NCI-H2196 (cell line): ENCODE measurements around the gene C1orf210.

Experiments
- DNase-seq: peaks from one replicate; lab custom pipeline; 2025; ENCODE audit not compliant: unreplicated experiment; lab: John Stamatoyannopoulos, UW

The C1orf210 gene

DNA sequence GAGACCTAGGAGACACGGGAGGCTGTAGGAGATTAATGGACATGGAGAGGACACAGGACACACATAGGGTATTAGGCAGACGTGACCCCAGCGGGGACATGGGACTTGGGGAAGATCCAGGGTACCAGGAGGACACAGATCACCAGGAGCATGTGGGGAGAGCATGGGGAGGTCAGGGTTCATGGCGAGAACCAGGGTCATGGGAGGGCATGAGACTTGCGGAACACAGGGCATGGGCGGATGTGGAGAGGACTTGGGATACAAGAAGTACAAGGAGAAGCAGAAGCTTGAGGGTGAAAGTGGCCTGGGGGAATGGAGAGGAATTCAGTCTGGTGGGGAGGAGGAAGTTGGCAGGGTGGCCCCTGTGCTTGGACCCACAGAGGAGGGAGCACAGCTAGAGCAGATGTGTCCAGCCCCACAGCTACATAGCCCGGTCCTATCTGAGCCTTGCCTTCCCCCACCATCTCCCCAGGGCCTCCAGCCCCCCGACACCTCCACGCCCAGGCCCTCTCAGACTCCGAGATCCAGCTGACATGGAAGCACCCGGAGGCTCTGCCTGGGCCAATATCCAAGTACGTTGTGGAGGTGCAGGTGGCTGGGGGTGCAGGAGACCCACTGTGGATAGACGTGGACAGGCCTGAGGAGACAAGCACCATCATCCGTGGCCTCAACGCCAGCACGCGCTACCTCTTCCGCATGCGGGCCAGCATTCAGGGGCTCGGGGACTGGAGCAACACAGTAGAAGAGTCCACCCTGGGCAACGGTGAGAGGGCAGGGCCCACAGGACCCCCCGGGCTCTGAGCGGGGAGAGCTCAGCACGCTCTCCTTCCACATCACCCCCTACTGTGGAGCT lies 27.5 kb upstream of the C1orf210 start:
- DNase-seq, result no peak

DNA sequence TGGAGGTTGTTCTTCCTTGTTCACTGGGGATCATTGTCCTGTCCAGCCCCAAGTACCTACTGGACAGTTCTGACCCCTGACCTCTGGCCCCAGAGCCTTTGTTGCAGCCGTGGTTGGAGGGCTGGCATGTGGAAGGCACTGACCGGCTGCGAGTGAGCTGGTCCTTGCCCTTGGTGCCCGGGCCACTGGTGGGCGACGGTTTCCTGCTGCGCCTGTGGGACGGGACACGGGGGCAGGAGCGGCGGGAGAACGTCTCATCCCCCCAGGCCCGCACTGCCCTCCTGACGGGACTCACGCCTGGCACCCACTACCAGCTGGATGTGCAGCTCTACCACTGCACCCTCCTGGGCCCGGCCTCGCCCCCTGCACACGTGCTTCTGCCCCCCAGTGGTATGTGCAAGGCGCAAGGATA lies 26.8 kb upstream of the C1orf210 start:
- no peak for DNase-seq

DNA sequence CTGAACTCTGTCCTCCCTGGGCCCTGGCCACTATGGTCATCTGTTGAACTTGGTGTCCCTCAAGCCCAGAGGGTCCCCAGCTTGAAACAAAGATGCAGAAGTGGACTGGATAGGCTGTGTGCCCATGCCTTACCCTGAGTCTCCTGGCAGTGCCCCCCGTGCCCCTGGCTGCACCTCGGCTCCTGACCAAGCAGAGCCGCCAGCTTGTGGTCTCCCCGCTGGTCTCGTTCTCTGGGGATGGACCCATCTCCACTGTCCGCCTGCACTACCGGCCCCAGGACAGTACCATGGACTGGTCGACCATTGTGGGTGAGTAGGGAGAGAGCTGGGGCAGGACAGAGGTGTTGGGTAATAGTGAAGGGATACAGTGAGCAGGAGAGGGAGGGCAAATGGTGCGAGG lies 26.1 kb upstream of the C1orf210 start:
- no peak for DNase-seq

DNA sequence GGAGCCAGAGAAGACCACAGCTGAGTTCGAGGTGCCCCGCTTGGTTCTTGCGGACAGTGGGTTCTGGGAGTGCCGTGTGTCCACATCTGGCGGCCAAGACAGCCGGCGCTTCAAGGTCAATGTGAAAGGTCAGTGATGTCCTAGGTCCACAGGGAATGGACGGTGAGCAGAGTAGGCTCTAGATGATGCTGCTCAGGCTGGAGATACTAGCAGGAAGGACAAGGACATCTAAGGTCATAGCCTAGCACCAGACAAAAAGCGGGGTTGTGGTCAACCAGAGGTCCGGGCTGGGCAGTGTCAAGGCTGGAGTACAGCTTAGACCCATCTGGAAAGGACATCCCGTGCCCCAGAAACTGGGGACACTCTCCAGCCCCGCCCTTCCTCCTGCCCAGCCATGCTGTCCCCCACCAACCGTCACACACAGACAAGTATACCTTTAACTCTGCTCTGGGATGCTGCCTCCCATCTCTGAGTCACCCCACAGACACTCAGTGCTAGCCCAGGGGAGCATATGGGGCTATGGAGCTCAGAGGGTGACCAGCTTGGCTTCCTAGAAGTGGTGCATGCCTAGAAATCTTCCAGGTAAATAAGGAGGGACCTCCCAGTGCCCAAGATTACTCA lies 24.1 kb upstream of the C1orf210 start:
- no peak for DNase-seq

DNA sequence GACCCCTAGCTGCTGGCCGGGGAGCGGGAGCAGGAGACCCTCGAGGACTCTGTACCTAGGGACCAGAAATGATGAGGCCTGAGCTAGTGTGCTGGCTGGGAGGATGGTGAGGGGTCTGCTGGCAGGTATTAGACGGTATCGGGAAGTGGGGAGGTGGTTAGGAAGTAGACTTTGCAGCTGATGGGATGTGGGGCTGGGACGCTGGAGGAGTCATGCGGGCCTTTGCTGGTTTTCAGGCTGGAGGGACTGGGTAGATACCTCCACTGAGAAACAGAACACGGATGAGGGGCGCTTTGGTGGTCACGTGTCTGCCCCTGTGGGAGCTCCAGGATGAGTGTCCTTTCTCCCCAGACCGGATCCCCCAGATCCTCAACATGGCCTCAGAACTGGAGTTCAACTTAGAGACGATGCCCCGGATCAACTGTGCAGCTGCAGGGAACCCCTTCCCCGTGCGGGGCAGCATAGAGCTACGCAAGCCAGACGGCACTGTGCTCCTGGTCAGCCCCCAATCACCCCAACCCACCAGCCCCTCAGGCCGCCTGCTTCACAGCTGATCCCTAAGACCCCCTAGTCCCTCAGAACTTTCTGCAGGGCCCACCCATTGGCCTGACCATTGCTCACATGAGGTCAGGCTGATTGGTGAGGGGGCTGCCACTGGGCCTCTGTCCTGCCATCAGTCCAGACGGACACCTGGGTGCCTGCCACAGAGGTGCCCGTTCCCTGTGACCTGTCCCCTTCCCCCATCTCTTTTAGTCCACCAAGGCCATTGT lies 23.4 kb upstream of the C1orf210 start:
- no peak for DNase-seq

DNA sequence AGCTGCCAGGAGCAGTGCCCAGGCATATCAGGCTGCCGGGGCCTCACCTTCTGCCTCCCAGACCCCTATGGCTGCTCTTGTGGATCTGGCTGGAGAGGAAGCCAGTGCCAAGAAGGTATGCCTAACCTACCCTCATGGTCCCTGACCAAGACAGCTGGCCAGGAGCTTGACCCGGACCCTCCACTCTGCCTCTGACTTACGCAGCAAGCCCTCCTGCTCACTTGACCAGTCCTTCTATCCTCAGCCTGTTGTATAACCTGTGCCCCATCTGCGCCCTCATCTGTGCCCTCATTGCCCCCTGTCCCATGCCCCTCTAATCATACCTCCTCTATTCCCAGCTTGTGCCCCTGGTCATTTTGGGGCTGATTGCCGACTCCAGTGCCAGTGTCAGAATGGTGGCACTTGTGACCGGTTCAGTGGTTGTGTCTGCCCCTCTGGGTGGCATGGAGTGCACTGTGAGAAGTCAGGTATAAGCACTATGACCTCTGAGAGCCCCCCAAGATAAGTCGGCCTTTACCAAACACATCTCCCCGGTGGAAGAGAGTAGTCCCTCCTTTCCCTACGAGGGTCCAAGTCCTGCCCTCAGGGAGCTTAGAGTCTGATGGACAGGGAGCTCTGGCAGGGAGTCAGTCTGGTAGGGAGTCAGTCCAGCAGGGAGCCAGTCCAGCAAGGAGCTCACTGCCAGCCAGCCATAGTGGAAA lies 22.2 kb upstream of the C1orf210 start:
- DNase-seq, result no peak

DNA sequence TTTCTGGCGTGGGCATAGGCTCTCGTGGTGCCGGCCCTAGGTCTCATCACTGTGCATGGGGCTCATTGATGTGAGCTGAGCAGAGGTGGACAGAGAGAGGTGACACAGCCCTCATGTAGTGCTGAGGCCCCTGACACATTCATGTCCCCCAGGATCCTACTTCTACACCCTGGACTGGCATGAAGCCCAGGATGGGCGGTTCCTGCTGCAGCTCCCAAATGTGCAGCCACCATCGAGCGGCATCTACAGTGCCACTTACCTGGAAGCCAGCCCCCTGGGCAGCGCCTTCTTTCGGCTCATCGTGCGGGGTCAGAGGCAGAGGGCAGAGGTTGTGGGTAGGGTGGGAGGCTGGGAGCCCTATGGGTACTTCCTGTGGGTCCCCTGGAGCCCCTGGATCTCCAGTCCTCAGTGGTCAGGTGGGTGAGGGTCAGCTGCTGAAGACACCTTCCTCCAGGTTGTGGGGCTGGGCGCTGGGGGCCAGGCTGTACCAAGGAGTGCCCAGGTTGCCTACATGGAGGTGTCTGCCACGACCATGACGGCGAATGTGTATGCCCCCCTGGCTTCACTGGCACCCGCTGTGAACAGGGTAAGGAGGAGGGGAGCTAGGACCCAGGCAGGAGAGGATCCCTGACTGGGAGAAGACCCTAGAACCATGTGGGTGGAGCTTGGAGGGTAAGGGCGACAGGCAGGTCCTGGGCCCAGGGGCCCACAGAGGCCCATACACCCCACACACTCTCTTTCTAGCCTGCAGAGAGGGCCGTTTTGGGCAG lies 21.5 kb upstream of the C1orf210 start:
- no peak for DNase-seq

DNA sequence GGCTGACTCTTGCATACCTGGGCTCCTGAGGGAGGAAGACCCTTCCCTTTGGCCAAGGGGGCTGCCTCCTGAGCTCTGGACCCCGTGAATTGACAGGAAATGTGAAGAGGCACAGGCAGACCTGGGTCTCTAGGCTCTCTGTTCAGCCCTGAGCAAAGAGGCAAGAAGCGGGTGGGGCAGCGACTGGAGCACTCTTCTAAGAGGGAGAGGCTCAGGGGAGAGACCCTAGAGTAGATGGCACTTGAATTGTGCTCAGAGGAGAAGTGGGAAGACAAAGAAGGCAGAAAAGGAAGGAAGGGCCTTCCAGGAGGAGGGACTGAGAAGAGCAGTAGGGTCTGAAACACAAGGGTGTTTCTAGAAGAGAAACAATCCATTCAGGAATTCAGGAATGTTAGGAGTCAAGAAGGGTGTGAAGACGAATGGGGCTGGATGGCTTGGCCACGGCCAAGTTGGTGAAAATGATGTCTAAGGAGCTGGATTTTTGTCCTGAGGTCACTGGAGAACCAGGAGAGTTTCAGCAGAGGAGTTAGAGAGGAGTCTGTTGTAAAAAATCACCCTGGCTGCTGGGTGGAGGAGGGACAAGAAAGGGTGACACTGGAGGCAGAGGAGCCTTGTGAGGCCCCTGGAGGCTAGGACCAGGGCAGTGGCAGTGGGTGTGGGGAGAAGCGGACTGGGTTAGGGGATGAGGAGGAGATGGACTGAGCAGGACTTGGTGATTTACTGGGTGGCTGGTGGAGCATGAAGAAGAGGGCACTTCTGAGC lies 20.7 kb upstream of the C1orf210 start:
- no peak for DNase-seq

DNA sequence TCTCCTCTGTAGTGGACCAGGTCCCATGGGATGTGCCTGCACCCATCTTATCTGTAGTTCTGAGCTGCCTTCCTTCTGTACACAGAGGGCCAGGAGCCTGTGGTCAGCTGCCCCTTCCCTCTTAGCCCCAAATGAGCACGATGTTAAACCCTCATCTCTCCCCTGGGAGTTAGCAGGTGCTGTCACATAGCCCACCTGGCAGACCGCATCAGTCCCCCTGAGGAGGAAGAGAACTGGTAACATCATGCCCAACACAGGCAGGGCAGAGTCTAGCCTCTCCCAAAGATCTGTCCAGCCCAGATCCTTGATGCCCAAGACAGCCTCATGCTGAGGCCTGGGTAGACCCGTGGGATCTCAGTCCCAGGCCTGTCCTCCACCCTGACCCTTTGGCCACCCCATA lies 20.1 kb upstream of the C1orf210 start:
- DNase-seq, result no peak

DNA sequence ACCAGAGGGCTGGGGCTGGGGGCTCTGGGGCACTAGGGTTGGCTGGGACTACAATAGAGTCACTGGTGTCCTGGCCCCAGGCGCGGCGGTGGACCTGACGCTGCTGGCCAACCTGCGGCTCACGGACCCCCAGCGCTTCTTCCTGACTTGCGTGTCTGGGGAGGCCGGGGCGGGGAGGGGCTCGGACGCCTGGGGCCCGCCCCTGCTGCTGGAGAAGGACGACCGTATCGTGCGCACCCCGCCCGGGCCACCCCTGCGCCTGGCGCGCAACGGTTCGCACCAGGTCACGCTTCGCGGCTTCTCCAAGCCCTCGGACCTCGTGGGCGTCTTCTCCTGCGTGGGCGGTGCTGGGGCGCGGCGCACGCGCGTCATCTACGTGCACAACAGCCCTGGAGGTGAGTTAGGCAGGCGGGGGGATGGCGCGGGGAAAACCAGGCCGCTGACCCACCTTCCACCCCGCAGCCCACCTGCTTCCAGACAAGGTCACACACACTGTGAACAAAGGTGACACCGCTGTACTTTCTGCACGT lies 19.5 kb upstream of the C1orf210 start:
- no peak for DNase-seq

DNA sequence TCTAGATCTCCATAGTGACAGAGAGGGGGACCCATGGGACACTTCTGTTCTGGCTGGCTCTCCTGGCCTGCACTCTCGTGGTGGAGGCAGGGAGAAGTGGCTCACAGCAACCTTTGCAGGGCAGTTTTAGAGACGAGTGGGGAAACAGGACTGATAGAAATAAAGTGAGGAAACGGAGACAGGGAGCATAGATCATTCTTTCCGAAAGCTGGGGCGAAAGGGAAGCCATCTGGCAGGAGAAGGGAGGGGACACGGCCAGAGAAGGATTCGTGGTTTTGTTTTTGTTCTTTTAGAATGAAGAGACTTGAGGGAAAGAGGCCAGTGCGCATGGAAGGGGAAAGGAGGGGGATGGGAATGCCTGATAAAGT lies 18.9 kb upstream of the C1orf210 start:
- DNase-seq, result no peak

DNA sequence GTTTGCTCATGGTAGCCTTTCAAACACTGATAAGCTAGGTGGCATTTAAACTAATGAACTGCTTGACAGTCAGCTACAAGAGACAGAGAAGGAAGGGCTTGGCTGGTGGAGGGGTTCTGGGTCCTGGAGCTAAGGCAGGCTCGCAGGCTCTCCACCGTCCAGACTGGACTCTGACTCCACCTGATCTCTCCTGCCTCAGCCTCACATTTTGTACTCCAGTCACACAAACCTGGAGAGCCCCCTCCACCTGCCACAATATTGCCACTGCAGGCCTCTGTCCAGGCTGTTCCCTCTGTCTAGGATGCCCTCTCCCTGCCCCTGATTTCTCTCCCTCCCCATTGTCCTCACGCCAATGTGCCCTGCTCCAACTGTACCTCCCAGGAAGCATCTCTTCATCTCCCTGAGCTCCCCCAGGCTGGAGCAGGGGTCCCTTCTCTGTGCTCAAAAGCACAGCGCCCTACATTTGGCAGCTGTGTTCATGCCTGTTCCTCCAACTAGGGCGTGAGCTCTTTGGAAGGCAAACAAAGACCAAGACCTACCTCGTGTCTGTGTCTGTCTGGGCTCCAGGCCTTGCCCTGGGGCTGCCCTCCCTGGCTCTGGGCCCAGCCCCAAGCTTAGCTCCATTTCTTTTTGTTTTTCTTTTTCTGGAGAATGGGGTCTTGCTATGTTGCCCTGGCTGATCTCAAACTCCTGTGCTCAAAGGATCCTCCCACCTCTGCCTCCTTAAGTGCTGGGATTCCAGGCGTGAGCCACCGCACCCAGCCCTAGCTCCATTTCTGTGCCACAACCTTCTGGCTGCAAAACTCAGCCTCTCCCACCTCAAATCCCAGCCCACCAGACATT lies 18.3 kb upstream of the C1orf210 start:
- DNase-seq, result no peak

DNA sequence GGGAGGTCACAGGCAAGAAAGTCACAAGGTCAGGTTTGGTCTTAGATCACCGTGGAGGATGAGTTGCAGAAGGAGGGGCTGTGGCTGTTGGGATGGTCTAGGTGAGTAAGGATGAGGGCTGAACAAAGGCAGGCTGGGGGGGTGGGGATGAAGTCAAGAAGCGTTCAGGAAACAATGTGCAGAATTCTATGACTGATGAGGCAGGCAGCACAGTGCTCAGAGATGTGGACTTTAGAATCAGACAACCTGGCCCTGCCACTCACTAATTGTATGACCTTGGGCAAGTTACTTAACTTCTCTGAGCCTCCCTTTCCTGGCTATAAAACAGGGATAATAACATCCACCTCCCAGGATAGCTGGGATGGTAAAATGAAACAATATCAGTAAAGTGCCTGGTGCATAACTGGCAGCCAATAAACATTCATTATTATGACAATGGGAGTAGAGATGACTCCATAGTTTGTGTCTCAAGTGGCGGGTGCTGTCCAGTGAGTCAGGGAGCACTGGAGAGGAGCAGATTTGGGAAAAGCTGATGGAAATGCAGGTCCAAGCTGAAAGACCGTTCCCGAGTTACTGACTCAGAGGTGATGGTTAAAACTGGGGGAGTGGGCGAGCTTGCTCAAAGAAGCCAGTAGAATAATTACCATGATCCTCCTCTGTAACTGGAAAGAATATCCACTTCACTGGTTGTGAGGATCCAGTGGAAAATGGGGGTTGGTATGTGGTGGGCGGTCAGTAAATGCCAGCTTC lies 17.5 kb upstream of the C1orf210 start:
- DNase-seq, result no peak

DNA sequence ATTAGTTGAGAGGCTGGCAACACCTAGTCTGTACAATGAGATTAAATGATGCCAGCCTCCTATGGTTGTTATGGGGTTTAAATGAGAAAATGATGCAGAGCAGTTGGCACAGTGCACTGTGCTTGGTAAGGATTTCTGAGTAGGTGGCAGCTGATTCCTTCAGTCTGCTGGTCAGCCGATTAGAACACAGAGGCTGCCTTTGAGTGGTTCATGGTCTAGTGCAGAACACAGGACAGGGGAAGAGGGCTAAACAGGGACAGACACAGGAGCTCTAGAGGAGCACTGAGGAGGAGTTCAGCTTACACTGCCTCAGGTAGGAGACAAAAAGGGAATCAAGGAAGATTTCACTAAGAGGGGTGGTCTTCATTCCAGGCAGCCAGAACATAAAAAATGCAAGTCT lies 16.8 kb upstream of the C1orf210 start:
- DNase-seq, result no peak

DNA sequence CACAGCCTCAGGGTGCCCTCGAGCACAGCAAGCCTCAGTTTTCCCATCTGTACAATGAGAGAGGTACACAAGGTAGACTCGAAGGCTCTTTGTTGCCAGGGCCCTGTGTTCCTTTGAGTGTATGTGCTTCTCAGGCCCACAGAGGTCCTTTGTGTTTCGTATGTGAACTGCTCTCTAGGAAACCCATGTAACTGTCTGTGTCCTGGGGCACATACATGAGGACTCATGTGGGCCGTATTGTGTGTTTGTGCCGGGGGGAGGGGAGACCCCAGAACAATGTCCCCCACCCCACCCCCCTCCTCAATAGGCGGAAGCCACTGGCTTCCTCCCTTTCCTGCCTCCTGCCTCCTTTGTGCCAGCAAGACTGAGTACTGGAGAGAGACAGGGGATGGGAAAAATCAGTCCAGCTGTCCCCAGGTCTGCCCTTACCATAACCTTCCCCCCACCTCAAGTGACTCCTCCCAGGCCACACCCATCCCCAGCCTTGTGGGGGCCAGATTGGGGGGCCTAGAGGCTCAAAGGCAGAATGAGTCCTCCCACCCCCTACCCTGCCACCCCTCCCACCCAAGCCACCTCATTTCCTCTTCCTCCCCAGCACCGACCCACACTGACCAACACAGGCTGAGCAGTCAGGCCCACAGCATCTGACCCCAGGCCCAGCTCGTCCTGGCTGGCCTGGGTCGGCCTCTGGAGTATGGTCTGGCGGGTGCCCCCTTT lies 15.2 kb upstream of the C1orf210 start, which contains the start of gene TIE1:
Gene TIE1 (plus strand): TSS at position 605 of the 717 bp plus-strand sequence. CDS start 90 bp downstream, at position 695.
- no peak for DNase-seq

DNA sequence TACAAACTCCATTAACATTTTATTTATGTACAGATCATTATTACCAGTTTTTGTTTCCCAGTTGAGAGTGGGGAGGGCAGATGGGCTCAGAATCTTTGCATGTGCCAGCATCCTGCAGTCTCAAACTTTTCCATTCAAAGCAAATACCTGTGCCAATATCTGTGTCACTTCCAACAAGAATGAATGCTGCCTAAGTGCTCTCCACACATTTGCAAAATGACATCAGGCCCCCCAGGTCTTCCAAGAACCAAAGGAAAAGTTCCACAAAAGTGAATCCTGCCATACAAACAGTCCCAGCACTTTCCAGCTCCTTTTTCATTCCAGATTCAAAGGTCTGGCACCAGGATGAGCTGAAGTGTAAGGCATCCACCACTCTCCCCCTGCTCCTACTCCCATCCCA lies 13.7 kb upstream of the C1orf210 start:
- no peak for DNase-seq

DNA sequence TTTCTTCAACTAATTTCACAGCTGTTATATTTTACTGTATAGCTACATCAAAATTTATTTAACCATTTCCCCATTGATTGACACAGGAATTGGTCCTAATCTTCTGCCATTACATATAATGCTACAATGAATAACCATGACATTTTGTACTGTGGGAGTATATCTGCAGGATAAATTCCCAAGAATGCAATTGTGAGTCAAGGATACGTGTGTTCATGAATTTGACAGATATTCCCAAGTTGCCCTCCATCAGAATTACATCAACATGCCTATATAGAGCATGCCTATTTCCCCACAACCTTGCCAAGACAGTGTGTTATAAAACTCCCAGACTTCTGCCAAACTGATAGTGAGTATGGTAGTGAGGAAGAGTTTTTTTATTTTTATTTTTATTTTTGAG lies 12.7 kb upstream of the C1orf210 start:
- no peak for DNase-seq
